IPS-NIHi7 (cell line): ENCODE data around the gene P3H4.

Source experiments
- DNase-seq: peaks from one replicate; pipeline ENCODE4 v3.0.0; 2012; ENCODE audit warnings: mixed read lengths; ENCODE audit errors: extremely low spot score

The P3H4 gene

GRCh38 chr17:41822216-41823140, 10.7 kb upstream of the P3H4 start:
- DNase-seq, result no peak

DNA sequence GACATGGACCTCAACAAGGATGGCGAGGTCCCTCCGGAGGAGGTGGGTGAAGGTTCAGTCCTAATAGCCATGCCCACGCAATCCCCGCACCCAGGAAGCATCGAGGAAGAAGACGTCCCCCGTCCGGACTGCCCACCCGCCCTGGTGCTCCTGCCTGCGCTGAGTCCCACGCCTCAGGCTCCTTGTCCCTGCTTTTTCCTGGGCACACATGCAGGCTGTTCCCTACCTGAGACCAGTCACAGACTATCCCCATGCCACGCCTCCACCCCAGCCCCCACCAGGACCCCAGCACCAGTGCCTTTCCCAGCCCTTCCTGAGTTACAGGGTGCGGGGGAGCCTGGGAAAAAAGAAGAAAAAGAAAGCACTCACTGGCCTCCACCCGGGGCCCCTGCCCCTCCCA, 10.0 kb upstream of the P3H4 start:
- no peak for DNase-seq

DNA sequence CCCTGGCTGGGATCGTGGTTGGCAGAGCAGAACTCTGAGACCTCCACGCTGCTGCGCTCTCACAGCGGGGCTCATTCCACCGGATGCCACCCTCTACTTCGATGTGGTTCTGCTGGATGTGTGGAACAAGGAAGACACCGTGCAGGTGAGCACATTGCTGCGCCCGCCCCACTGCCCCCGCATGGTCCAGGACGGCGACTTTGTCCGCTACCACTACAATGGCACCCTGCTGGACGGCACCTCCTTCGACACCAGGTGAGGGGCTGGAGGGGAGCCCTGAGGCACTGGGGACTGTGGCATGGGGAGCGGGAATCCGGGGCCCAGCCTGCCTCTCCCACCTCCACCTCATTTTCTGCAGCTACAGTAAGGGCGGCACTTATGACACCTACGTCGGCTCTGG, 6.3 kb upstream of the P3H4 start:
- DNase-seq, result no peak

- no peak for DNase-seq
Measured at GRCh38 chr17:41816637-41817320, 5.0 kb upstream of the P3H4 start.

GRCh38 chr17:41814195-41814594, 2.4 kb upstream of the P3H4 start:
- DNase-seq, result no peak

DNA sequence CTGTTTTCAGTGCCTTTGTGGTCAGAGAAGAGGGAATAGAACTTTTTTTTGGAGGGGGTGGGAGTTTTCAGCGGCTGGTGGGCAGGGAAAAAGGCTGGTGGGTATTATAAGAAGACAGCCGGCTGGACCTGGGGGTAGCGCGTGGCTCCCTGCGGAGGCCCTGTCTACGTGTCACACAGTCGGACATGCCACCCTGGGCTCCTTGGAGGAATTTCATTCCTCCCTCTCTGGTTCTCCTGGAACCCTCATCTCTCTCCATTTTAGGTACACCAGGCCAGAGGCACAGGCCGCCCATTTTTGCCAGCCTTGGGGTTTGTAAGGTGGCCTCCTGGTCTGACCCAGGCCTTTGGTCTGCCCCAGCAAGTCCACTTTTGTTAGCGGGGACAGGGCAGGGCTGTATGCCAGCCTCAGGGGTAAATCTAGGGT, 2.0 kb upstream of the P3H4 start:
- DNase-seq, result no peak

DNA sequence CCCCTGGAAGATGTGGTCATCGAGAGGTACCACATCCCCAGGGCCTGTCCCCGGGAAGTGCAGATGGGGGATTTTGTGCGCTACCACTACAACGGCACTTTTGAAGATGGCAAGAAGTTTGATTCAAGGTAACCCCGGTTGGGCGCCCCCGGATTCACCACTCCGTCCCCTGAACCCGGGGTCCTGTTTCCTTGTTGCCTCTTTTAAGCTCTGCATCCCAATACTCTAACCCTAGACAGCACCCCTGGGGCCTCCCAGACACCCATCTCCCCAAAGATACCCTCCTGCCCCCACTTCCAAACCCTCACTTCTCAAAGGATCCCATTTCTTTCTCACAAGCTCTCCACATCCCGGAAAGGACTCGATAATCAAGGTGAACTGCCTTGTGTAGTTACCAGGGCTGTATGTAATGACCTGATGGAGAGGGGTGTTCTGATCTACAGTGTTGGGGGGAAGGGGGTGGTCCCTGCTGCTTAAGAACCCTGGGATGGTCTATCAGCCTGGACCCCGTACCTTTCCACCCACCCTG, 1.5 kb upstream of the P3H4 start:
- DNase-seq, result no peak

GRCh38 chr17:41812381-41813151, 817 bp upstream of the P3H4 start, which contains the start of gene FKBP10:
Gene FKBP10, plus strand, starts transcription at chr17:41813004. Its CDS starts 31 bp downstream, at chr17:41813035.
- DNase-seq, result peak; percentile 92

GRCh38 chr17:41810659-41811548, 845 bp downstream of the P3H4 start:
- no peak for DNase-seq

DNA sequence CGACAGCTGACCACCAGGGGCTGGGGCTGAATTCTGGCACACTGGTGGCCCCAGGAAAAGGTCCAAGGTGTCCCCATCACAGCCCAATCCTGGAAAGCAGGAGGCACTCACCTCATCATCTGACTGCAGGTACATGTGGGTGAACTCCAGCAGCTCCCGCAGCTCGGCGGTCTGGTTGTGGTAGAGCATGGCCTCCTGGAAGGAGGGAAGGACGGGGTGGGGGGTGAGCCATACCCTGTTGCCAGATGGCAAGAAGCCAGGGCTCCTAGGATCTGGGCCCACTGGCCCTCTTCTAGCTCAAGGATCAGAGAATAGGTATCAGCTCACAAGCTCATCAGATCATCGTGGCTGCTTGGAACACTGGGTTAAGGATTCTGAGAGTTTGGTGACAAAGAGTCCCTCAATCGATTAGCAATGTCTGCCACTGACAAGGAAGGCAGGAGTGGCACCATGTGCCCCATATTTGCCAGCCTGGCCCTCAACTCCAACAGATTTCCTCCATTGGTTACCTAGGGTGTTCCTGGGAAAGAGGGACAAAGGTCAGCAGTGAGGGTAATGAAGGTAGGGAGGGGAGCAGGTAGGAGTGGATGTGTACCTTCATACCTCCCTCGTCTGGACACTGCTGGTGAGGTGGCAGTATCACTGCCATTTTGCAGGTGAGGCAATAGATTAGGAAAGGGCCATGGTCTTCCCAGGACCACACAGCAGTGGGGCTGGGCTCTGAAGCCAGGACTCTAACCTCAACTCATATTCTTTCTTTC, 4.9 kb downstream of the P3H4 start:
- no peak for DNase-seq

DNA sequence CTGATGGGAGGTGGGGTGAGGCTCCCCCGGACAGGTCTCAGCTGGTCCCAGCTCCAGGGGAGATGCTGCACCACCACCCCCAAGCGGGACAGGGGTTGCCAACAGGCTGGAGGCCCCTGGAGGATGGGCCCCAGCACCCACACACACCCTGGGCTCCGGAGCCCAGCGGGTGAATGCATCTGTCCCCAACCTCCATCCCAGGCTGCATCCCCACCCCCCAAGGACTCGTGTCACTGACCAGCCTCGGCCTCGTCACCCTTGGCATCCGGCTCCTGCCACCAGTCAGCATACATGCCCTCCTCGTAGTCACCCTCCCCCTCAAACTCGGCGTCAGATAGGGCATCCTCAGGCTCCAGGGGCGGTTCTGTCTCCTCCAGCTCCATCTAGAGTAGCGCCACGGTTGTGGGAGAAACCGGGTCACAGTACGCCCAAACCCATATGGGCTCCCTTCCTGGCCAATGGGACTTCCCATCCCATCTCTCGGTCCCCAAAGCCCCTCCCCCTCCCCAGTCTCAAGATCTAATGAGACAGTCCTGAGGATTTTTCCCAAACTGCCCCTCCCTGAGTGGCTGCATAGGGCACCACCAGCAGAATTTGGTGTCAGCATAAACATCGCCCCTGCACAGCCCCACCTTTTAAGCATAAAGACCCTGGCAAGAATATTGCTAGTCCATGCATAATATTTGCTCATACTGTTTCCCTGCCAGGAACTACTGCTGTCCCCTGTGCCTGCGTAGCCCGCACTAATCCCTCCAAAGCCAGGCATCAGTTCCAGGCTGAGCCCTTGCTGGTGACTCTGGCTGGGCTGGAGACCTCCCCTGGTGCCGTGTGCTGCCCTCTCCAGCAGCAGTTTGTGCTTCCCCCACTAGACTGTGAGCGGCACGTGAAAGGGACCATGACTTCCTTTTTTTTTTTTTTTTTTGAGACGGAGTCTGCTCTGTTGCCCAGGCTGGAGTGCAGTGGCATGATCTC, 8.4 kb downstream of the P3H4 start:
- DNase-seq, result no peak

DNA sequence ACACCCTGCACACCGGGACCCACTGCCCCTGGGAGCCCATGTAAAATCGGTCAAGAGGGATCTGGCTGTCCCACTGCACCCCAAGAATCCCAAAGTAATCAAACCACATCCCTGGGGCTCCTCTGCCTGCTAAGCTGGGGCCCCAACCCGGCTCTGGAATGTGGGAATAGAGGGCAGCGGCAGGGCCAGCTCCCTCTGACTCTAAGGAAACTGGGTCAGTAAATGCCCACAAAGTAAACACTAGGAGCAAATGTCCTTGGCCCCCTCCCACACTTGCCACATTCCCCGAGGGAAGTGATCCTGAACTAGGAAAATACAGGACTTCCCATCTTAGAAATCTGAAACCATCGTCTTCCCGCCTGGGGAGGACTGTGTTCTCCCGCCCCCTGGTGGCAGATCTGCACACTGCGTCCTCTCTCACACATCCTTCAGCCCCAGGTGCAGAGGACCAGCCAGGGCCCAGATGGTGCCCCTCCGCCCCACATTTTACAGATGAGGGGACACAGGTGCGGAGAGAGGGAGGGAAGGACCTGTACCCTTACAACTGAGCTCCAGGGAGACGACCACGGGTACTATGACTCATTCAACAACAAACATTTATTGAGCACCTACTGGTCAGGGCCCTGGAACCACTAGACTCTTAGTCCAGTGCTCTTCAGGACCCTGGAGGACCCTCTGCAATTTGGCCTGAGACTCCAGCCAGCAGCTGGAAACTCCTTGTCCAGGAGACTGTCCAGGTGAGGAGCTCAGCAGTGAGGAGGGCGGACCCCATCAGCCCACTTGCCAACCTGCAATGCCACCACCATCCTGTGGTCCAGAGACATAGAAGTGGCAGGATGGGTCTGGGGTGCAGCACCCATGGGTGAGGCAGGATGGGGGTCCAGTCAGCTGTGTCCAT, 10.1 kb downstream of the P3H4 start:
- DNase-seq, result peak; percentile 79

DNA sequence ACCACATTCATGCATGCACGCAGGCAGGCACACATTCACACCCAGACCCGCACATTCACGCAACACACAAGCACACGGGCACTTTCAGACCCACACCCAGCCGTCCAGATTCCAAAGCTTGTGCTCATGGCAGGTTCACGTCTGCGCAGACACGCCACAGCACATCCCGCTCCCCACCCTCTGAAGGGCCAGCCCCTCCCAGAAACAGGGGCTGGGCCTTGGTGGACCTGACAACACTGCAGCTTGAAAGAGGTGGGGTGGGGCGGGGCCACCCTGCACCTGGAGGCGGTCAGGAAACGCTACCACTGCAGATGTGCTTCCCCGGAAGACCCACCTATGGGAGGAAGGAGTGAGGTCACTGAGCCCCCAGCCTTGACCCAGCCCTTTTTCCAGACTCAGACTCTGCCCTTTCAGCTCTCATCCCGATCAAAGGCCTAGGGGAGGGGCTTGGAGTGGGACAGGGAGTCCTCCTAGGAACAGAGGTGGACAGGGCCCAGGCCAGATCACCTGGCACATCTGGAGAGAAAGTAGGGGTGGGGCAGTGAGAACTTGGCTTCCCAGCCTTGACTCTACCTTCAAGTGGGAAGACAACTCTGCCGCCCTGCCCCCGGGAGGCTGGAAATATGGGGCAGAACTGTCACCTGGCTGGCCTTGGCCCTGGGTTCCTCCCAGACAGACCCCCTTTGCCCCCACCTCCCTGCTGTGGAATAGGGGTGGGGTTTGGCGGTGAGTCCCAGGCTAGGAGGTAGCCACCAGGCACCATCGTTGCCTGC, 11.0 kb downstream of the P3H4 start:
- peak; percentile 83 for DNase-seq

DNA sequence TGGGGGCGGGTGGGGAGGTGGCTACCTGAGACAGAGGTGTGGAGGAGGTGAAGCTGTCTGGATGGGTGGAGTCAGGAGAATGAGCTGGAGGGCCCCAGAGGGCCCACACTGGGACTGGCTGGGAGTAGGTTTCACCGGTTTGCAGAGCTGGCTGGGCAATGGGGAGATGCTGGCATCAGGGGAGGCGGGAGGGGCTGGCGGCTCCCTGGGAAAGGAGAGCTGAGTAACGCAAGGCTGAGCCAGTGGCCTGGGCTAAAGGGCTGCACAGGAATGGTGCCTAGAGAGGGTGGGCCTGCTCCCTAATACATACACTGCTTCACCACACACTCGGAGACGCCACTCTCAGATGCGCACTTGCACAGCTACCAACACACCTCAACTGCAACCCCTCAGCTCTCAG, 12.4 kb downstream of the P3H4 start:
- no peak for DNase-seq

- no peak for DNase-seq
Measured at GRCh38 chr17:41797377-41797776, 14.4 kb downstream of the P3H4 start.

- DNase-seq, result no peak
Measured at GRCh38 chr17:41796121-41796895, 15.4 kb downstream of the P3H4 start.
